K562 (cell line): Measurements from ENCODE around the gene PNMT. TPM values are rescaled to one million over a fixed set of nuclear protein-coding genes. Genes with fewer than 3 reads are reported as not detected.

Source experiments
- BCOR ChIP-seq: fragments of 450-650 bp; IDR thresholded peaks from 2 replicates; pipeline ENCODE4 v1.6.1; 2016
- CCNT2 ChIP-seq: IDR thresholded peaks from 2 replicates; pipeline ENCODE4 v1.6.1; 2011; ENCODE audit warnings: borderline replicate concordance, low read depth, mild to moderate bottlenecking, moderate library complexity, mixed read lengths, low read length; ENCODE audit not compliant: insufficient read length; ENCODE audit errors: extremely low read depth
- FIP1L1 ChIP-seq: fragments of 200-400 bp; formaldehyde crosslinking; IDR thresholded peaks from 2 replicates; pipeline ENCODE4 v1.6.1; 2018; ENCODE audit warnings: mild to moderate bottlenecking, low read depth, low read length; ENCODE audit not compliant: poor library complexity, severe bottlenecking
- GTF2F1 ChIP-seq: IDR thresholded peaks from 2 replicates; pipeline ENCODE4 v1.6.1; 2011; ENCODE audit warnings: low read depth, low read length, improper control_type of control experiment
- MLLT1 ChIP-seq, 2 experiments: fragments of 450-650 bp; IDR thresholded peaks; 2 replicates each; pipeline ENCODE4 v1.6.1; 2016
- MTA2 ChIP-seq: fragments of 450-650 bp; IDR thresholded peaks from 2 replicates; pipeline ENCODE4 v1.6.1; 2016; ENCODE audit warnings: low read depth
- REST ChIP-seq, 2 experiments: fragments of 450-650 bp; formaldehyde crosslinking in 1 of 2; IDR thresholded peaks; 2 replicates each; pipeline versions ENCODE4 v1.4.0 to v1.6.1; 2014 to 2020; ENCODE audit warnings: mild to moderate bottlenecking in 2 of 2, borderline replicate concordance in 1 of 2, low read depth in 1 of 2
- U2AF1 ChIP-seq: fragments of 200-400 bp; formaldehyde crosslinking; optimal IDR thresholded peaks from 2 replicates; pipeline ENCODE3; 2017; ENCODE audit warnings: mild to moderate bottlenecking, low read depth, low read length, moderate library complexity
- XRCC5 ChIP-seq: fragments of 200-400 bp; formaldehyde crosslinking; IDR thresholded peaks from 2 replicates; pipeline ENCODE4 v1.6.1; 2017; ENCODE audit warnings: low read depth, mild to moderate bottlenecking, low read length
- ZFP91 ChIP-seq: sonication (generic); formaldehyde crosslinking; IDR thresholded peaks from 2 replicates; pipeline ENCODE4 v1.8.0; 2022; ENCODE audit warnings: mild to moderate bottlenecking, missing genetic modification reagents
- ZNF253 ChIP-seq: fragments of 250-450 bp; sonication (Bioruptor Pico); conservative IDR thresholded peaks from 2 replicates; pipeline ENCODE4 v1.6.1; 2021; ENCODE audit warnings: mild to moderate bottlenecking
- polyA plus RNA-seq, 8 experiments: library from polyadenylated mRNA; depleted of rRNA in 4 of 8; stranded (reverse) in 5 of 8; unstranded in 3 of 8; fragments of >200 nt; fragmentation: Nextera tagmentation in 2 of 8; fragmentation: Illumina TruSeq in 1 of 8; extraction: Ambion mirVana in 2 of 8; extraction: Trizol in 1 of 8; gene quantifications; 2 replicates each; pipeline versions ENCODE4 v1.2.1 to v1.2.3, GENCODE V29; 2011 to 2014; ENCODE audit warnings: inconsistent platforms in 1 of 8, missing spikeins in 1 of 8
- total RNA-seq, 7 experiments: library from RNA; depleted of rRNA in 6 of 7; stranded (reverse); fragments of >200 nt in 6 of 7; fragmentation: Illumina TruSeq in 2 of 7; extraction: Trizol in 2 of 7; gene quantifications; 2 replicates each; pipeline versions ENCODE4 v1.2.1 to v1.2.3, GENCODE V29; 2011 to 2021; ENCODE audit warnings: low replicate concordance in 1 of 7

Gene PNMT
- total and polyA plus RNA-seq, 9 of the 15 experiments (the other 6 are each of a cell fraction or from before 2014, with no cell fraction given), result 0.55 to 18.1 (median 5.8) TPM

GRCh38 chr17:39687546-39688474 lies 19.6 kb downstream of the PNMT start, which contains the start of gene PGAP3 (continued):
- TF ChIP-seq REST (IDR thresholded peaks at IDR 0.05; ENCODE audit: borderline replicate concordance) (no peak), REST (CRISPR knock-in tag; IDR thresholded peaks at IDR 0.05; ENCODE audit: low read depth) (0 out of 2 replicates have a peak, but pooled peaks have one; percentile 26), ZNF253 (CRISPR knock-in tag) (no peak), FIP1L1 (no peak), BCOR (no peak), ZFP91 (no peak), GTF2F1 (no peak; the same call in 1 of the 2 replicates), XRCC5 (peak; percentile 42; the same call in 1 of the 2 replicates), CCNT2 (peak; percentile 55), U2AF1 (no peak), MTA2 (no peak), MLLT1 (IDR thresholded peaks at IDR 0.05) (0 out of 4 replicates have a peak, but pooled peaks of 1 of the 2 experiments have one; percentile 5)
